Amniotic epithelial cell (primary cell): Measurements from ENCODE around the gene SRSF3.
"Not testable (repeated sequence)": the region's sequence is repeated elsewhere in the genome, so short reads cannot be mapped to it uniquely, and the experiment has no call there.

Experiments
- DNase-seq: peaks from one replicate; pipeline ENCODE4 v3.0.0-alpha.2; 2010; ENCODE audit warnings: low read depth

The SRSF3 gene

GRCh38 chr6:36605143-36605542 lies 11.0 kb downstream of the SRSF3 start:
- no peak for DNase-seq

GRCh38 chr6:36605560-36606391 lies 11.6 kb downstream of the SRSF3 start:
- DNase-seq = peak; percentile 70

GRCh38 chr6:36607305-36607682 lies 13.1 kb downstream of the SRSF3 start:
- not testable (repeated sequence) for DNase-seq

- no peak for DNase-seq
These were observed 13.7 kb downstream of the SRSF3 start for GRCh38 chr6:36607683-36608386.

- DNase-seq = no peak
These were observed 14.8 kb downstream of the SRSF3 start for GRCh38 chr6:36608788-36609563.

GRCh38 chr6:36609582-36609981 lies 15.4 kb downstream of the SRSF3 start:
- DNase-seq = no peak

- no peak for DNase-seq
These were observed 16.1 kb downstream of the SRSF3 start for GRCh38 chr6:36610041-36610955.

- DNase-seq = no peak
These were observed 16.8 kb downstream of the SRSF3 start for GRCh38 chr6:36610956-36611336.

- DNase-seq = not testable (repeated sequence)
These were observed 17.5 kb downstream of the SRSF3 start for GRCh38 chr6:36611679-36612078.

GRCh38 chr6:36612101-36612625 lies 18.0 kb downstream of the SRSF3 start:
- DNase-seq = no peak

- DNase-seq = no peak
These were observed 19.2 kb downstream of the SRSF3 start for GRCh38 chr6:36613200-36613995.

- peak; percentile 67 for DNase-seq
These were observed 21.0 kb downstream of the SRSF3 start for GRCh38 chr6:36615018-36615761.

GRCh38 chr6:36616893-36617521 lies 22.8 kb downstream of the SRSF3 start:
- peak; percentile 51 for DNase-seq

GRCh38 chr6:36618366-36619355 lies 24.5 kb downstream of the SRSF3 start:
- DNase-seq = no peak

- DNase-seq = no peak
These were observed 27.3 kb downstream of the SRSF3 start for GRCh38 chr6:36621371-36621855.

- no peak for DNase-seq
These were observed 28.9 kb downstream of the SRSF3 start for GRCh38 chr6:36622901-36623546.
